ENCODE data around the gene KLRF2.

Gene KLRF2

GRCh38 chr12:9931245-9931644, 50.0 kb downstream of the KLRF2 start:
- H3K14ac ChIP-seq (ENCODE audit: low read length in 2 of 2): no peak overlapping the region
- H3K36me3 ChIP-seq (ENCODE audit: control insufficient read depth in 1 of 2, insufficient read depth in 2 of 2, low read depth in 1 of 2, low read length in 2 of 2): no peaks in the 10 kb centered on the region
- no peak overlapping the region for H2AK5ac ChIP-seq (ENCODE audit: low read length, severe bottlenecking)
- H4K91ac ChIP-seq (ENCODE audit: low read length): no peak overlapping the region
- H3K4me3 ChIP-seq (ENCODE audit: insufficient read depth in 1 of 2, low read depth in 1 of 2, low read length in 2 of 2): no peak overlapping the region
- no peaks in the 10 kb centered on the region for H3K27me3 ChIP-seq (ENCODE audit: control insufficient read depth in 1 of 2, insufficient read depth in 1 of 2, low read length in 2 of 2)
- H3K27ac ChIP-seq (ENCODE audit: low read length, poor library complexity, severe bottlenecking): no peak overlapping the region
- no peak overlapping the region for H3K23ac ChIP-seq (ENCODE audit: low read length in 2 of 2)
- no CpG with 5 or more reads among the region's 3 CpGs for WGBS
- no peaks in the 10 kb centered on the region for H3K4me1 ChIP-seq (ENCODE audit: control insufficient read depth, insufficient read depth, low read depth, low read length)
- no peak overlapping the region for H3K9ac ChIP-seq (ENCODE audit: low read length)
- H2BK15ac ChIP-seq (ENCODE audit: low read depth, poor library complexity, severe bottlenecking): no peak overlapping the region
- DNase-seq: no peak
- no peak overlapping the region for H3K18ac ChIP-seq (ENCODE audit: low read depth in 1 of 2, low read length in 2 of 2)
- H3K4ac ChIP-seq (ENCODE audit: low read depth in 1 of 2, low read length in 2 of 2): no peak overlapping the region
- H2BK5ac ChIP-seq (ENCODE audit: low read depth, low read length, poor library complexity, severe bottlenecking): no peak overlapping the region
- H2BK12ac ChIP-seq (ENCODE audit: low read length in 2 of 2): no peak overlapping the region
- H2AFZ ChIP-seq (ENCODE audit: low read depth, low read length): no peak overlapping the region
- H3K4me2 ChIP-seq (ENCODE audit: low read length, poor library complexity, severe bottlenecking): no peak overlapping the region
- no peaks in the 10 kb centered on the region for H3K9me3 ChIP-seq (ENCODE audit: control insufficient read depth, low read length)
- H2BK120ac ChIP-seq (ENCODE audit: low read depth, low read length): no peak overlapping the region
- no peak overlapping the region for H4K8ac ChIP-seq (ENCODE audit: low read length)
- no peaks in the 10 kb centered on the region for H3K79me1 ChIP-seq (replicated peaks; ENCODE audit: low read length, poor library complexity, severe bottlenecking)

DNA sequence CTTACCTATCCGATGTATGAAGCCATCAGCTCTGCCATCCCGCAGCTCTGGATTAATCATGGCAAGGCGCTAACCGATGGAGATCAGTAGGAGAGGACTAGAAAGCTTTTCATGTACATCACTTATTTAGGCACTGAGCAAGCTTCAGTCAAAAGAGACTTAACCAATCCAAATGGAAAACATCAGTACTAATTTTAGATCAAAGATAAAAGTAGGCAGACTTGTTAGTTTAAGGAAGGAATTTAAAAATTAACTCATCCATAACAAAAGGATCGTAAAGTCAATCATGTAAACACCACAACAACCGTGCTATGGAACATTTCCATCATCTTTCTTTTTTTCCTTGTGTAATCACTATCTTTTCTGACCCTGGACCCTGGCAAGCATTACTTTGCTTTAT, 51.0 kb downstream of the KLRF2 start, which contains the start of gene CLEC2A:
Gene CLEC2A (minus strand): TSS at position 101 of the 400 bp plus-strand sequence. CDS start 41 bp downstream, at position 60.
- no peak within 1 kb of the TSS for H2BK15ac ChIP-seq (ENCODE audit: low read depth, poor library complexity, severe bottlenecking)
- H2BK5ac ChIP-seq (ENCODE audit: low read depth, low read length, poor library complexity, severe bottlenecking): no peak within 1 kb of the TSS
- WGBS: 92% methylated on average over 5 of the region's 6 CpGs
- no peak within 1 kb of the TSS for H3K23ac ChIP-seq (ENCODE audit: low read length in 2 of 2)
- no peak within 1 kb of the TSS for H3K18ac ChIP-seq (ENCODE audit: low read depth in 1 of 2, low read length in 2 of 2)
- no peak within 1 kb of the TSS for H2AK5ac ChIP-seq (ENCODE audit: low read length, severe bottlenecking)
- no peak within 1 kb of the TSS for H3K4ac ChIP-seq (ENCODE audit: low read depth in 1 of 2, low read length in 2 of 2)
- no peaks in the 10 kb centered on the region for H3K36me3 ChIP-seq (ENCODE audit: control insufficient read depth in 1 of 2, insufficient read depth in 2 of 2, low read depth in 1 of 2, low read length in 2 of 2)
- no peak within 1 kb of the TSS for H3K4me2 ChIP-seq (ENCODE audit: low read length, poor library complexity, severe bottlenecking)
- no peak within 1 kb of the TSS for H4K8ac ChIP-seq (ENCODE audit: low read length)
- no peaks in the 10 kb centered on the region for H3K27me3 ChIP-seq (ENCODE audit: control insufficient read depth in 1 of 2, insufficient read depth in 1 of 2, low read length in 2 of 2)
- H2BK12ac ChIP-seq (ENCODE audit: low read length in 2 of 2): no peak within 1 kb of the TSS
- H3K79me1 ChIP-seq (replicated peaks; ENCODE audit: low read length, poor library complexity, severe bottlenecking): no peaks in the 10 kb centered on the region
- H3K14ac ChIP-seq (ENCODE audit: low read length in 2 of 2): no peak within 1 kb of the TSS
- H3K4me3 ChIP-seq (ENCODE audit: insufficient read depth in 1 of 2, low read depth in 1 of 2, low read length in 2 of 2): no peak within 1 kb of the TSS
- H4K91ac ChIP-seq (ENCODE audit: low read length): no peak within 1 kb of the TSS
- no peaks in the 10 kb centered on the region for H3K4me1 ChIP-seq (ENCODE audit: control insufficient read depth, insufficient read depth, low read depth, low read length)
- H2AFZ ChIP-seq (ENCODE audit: low read depth, low read length): no peak within 1 kb of the TSS
- no peak within 1 kb of the TSS for H3K9ac ChIP-seq (ENCODE audit: low read length)
- no peak for DNase-seq
- no peak within 1 kb of the TSS for H3K27ac ChIP-seq (ENCODE audit: low read length, poor library complexity, severe bottlenecking)
- no peak within 1 kb of the TSS for H2BK120ac ChIP-seq (ENCODE audit: low read depth, low read length)
- no peaks in the 10 kb centered on the region for H3K9me3 ChIP-seq (ENCODE audit: control insufficient read depth, low read length)

DNA sequence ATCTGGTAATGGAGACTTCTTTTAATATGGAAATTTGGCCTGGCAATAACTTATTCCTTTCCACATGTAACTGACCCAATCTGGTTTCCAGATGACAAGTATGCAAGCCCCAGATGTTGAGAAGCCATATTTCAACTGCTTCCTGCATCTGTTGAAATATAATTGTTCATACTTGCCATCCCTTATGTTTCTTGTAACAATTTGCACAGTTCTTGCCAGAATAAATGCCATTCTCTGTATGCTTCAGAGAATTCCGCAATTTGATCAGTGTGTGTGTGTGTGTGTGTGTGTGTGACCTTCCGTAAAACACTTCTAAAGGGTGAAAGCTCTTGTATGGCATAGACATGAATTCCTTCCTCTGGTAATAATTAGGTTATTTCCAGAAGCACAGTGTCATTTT, 52.7 kb downstream of the KLRF2 start:
- no peaks in the 10 kb centered on the region for H3K4me1 ChIP-seq (ENCODE audit: control insufficient read depth, insufficient read depth, low read depth, low read length)

GRCh38 chr12:9935026-9935425, 53.7 kb downstream of the KLRF2 start:
- Histone ChIP-seq H2BK12ac (ENCODE audit: low read length in 2 of 2) (no peak overlapping the region), H3K79me1 (replicated peaks; ENCODE audit: low read length, poor library complexity, severe bottlenecking) (no peaks in the 10 kb centered on the region), H3K9me3 (ENCODE audit: control insufficient read depth, low read length) (no peaks in the 10 kb centered on the region), H2BK120ac (ENCODE audit: low read depth, low read length) (no peak overlapping the region), H3K27ac (ENCODE audit: low read length, poor library complexity, severe bottlenecking) (no peak overlapping the region), H2AK5ac (ENCODE audit: low read length, severe bottlenecking) (no peak overlapping the region), H4K8ac (ENCODE audit: low read length) (no peak overlapping the region), H3K4ac (ENCODE audit: low read depth in 1 of 2, low read length in 2 of 2) (no peak overlapping the region), H3K18ac (ENCODE audit: low read depth in 1 of 2, low read length in 2 of 2) (no peak overlapping the region), H4K91ac (ENCODE audit: low read length) (no peak overlapping the region), H3K9ac (ENCODE audit: low read length) (no peak overlapping the region), H3K14ac (ENCODE audit: low read length in 2 of 2) (no peak overlapping the region), H2BK15ac (ENCODE audit: low read depth, poor library complexity, severe bottlenecking) (no peak overlapping the region), H3K36me3 (ENCODE audit: control insufficient read depth in 1 of 2, insufficient read depth in 2 of 2, low read depth in 1 of 2, low read length in 2 of 2) (no peaks in the 10 kb centered on the region), H3K27me3 (ENCODE audit: control insufficient read depth in 1 of 2, insufficient read depth in 1 of 2, low read length in 2 of 2) (no peaks in the 10 kb centered on the region), H2BK5ac (ENCODE audit: low read depth, low read length, poor library complexity, severe bottlenecking) (no peak overlapping the region), H2AFZ (ENCODE audit: low read depth, low read length) (no peak overlapping the region), H3K23ac (ENCODE audit: low read length in 2 of 2) (no peak overlapping the region), H3K4me2 (ENCODE audit: low read length, poor library complexity, severe bottlenecking) (no peak overlapping the region), H3K4me1 (ENCODE audit: control insufficient read depth, insufficient read depth, low read depth, low read length) (no peaks in the 10 kb centered on the region), H3K4me3 (ENCODE audit: insufficient read depth in 1 of 2, low read depth in 1 of 2, low read length in 2 of 2) (no peak overlapping the region)
- WGBS: 80% methylated on average over 2 of the region's 2 CpGs
- no peak for DNase-seq

More for the DNA sequence above, 52.7 kb downstream of the KLRF2 start:
- Histone ChIP-seq H3K18ac (ENCODE audit: low read depth in 1 of 2, low read length in 2 of 2) (no peak overlapping the region), H3K9ac (ENCODE audit: low read length) (no peak overlapping the region), H2AK5ac (ENCODE audit: low read length, severe bottlenecking) (no peak overlapping the region), H2BK15ac (ENCODE audit: low read depth, poor library complexity, severe bottlenecking) (no peak overlapping the region), H4K8ac (ENCODE audit: low read length) (no peak overlapping the region), H4K91ac (ENCODE audit: low read length) (no peak overlapping the region), H3K9me3 (ENCODE audit: control insufficient read depth, low read length) (no peaks in the 10 kb centered on the region), H2BK120ac (ENCODE audit: low read depth, low read length) (no peak overlapping the region), H3K4me2 (ENCODE audit: low read length, poor library complexity, severe bottlenecking) (no peak overlapping the region), H2BK12ac (ENCODE audit: low read length in 2 of 2) (no peak overlapping the region), H2AFZ (ENCODE audit: low read depth, low read length) (no peak overlapping the region), H3K14ac (ENCODE audit: low read length in 2 of 2) (no peak overlapping the region), H3K23ac (ENCODE audit: low read length in 2 of 2) (no peak overlapping the region), H3K79me1 (replicated peaks; ENCODE audit: low read length, poor library complexity, severe bottlenecking) (no peaks in the 10 kb centered on the region), H2BK5ac (ENCODE audit: low read depth, low read length, poor library complexity, severe bottlenecking) (no peak overlapping the region), H3K36me3 (ENCODE audit: control insufficient read depth in 1 of 2, insufficient read depth in 2 of 2, low read depth in 1 of 2, low read length in 2 of 2) (no peaks in the 10 kb centered on the region), H3K27me3 (ENCODE audit: control insufficient read depth in 1 of 2, insufficient read depth in 1 of 2, low read length in 2 of 2) (no peaks in the 10 kb centered on the region), H3K27ac (ENCODE audit: low read length, poor library complexity, severe bottlenecking) (no peak overlapping the region), H3K4me3 (ENCODE audit: insufficient read depth in 1 of 2, low read depth in 1 of 2, low read length in 2 of 2) (no peak overlapping the region), H3K4ac (ENCODE audit: low read depth in 1 of 2, low read length in 2 of 2) (no peak overlapping the region)
- WGBS: 100% methylated on average over 2 of the region's 2 CpGs
- DNase-seq: no peak
